Bone marrow (tissue), 2 donors: Measurements from ENCODE around the gene GSAP.

Experiments used
- DNase-seq, 2 donors: peaks; one replicate each; lab custom pipeline; 2025; lab: John Stamatoyannopoulos, UW

The GSAP gene

GRCh38 chr7:77439572-77439971, 23.4 kb upstream of the GSAP start:
- DNase-seq, result no peak

- no peak for DNase-seq
These were observed 22.0 kb upstream of the GSAP start for GRCh38 chr7:77438131-77438530.

- DNase-seq, result no peak
These were observed 18.6 kb upstream of the GSAP start for GRCh38 chr7:77434570-77435275.

- no peak for DNase-seq
These were observed 17.8 kb upstream of the GSAP start for GRCh38 chr7:77433901-77434300.

DNA sequence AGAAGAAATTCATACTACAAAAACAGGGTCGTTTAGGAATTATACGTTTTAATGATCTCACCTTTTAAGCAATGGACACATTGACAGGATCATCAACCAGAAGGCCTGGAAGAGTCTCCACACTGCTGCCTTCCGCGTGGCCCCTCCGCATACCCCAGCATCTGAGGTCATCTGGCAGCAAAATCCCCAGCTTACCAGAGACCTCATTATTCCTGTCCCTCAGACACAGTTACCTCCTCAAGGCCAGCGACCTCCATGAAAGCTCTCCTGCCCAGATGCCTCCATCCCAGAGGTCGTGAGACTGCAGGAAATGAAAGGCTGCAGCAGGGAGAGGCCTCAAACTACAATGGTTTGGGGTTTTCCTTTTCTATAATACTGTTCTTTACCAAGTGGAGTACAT, 14.8 kb upstream of the GSAP start:
- DNase-seq, result no peak

DNA sequence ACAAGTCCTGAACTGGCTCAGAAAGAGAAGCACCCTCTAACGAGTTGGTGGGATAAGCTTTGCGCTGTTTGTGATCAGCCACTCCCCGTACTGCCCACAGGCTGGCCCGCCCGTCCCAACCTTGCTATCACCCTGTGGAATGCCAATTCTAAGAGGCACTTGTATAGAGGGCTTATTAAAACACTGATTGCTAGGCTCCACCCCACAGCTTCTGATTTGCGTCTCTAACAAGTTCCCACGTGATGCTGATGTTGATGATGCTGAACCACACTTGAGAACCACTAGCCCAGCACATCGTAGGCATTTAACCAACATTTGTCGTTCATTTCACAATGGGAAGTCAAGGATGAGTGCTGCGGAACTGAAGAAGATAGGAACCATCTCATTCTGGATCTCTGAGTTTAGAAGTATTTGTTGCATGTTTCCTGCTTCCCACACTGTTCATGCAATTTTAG, 12.7 kb upstream of the GSAP start:
- DNase-seq, result no peak

- peak in 1 of 2 donors; percentile 41 for DNase-seq
These were observed 12.0 kb upstream of the GSAP start for GRCh38 chr7:77427996-77428603.

GRCh38 chr7:77426521-77427051, 10.4 kb upstream of the GSAP start:
- no peak for DNase-seq

GRCh38 chr7:77426052-77426404, 9.9 kb upstream of the GSAP start:
- no peak for DNase-seq

- DNase-seq, result no peak
These were observed 9.2 kb upstream of the GSAP start for GRCh38 chr7:77425101-77426051.

DNA sequence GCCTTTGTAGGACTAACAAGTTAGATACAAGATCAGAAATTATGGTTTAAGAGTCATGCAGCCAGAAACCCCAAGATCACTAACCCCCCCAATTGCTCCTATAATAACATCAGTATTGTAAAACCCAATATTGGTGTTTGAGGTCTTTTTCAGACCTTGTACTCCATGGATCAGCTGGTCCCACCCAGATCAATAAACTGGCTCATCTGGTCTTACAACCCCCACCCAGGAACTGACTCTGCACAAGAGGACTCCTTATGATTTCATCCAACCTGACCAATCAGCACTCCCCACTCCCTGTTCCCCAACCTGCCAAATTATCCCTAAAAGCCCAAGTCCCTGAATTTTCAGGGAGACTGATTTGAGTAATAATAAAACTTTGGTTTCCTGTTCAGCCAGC, 6.4 kb upstream of the GSAP start:
- no peak for DNase-seq

DNA sequence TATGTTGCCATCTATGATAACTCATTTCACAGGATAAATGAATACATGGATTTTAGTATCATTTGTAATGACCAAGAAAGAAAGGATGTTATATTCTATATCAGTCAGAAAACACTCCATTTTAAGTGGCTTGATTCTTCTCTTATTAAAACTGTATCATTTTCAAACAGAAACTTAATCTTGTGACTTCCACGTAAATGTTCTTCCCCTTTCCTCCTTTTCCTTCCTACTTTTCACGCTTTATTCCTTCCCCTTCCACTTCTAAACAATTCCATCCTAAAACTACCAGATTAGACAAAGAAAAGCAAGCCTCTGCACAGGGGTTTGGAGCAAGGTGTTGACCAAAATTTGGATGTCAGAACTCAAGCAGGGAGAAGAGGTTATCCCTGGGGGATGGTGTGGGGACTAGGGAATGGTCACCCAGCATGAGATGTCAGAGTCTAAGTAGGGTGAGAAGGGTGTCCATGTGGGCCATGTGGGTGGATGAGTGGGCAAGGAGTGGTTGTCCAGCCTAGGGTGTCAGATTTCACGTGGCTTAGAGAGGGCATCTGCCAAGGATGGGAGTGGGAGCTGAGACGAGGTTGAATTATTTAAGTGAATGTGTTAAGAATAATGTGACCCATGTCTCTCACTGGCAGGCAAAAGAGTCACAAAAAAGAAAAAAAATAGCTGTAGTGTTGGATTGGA, 5.0 kb upstream of the GSAP start:
- no peak for DNase-seq

GRCh38 chr7:77420438-77420837, 4.3 kb upstream of the GSAP start:
- no peak for DNase-seq

DNA sequence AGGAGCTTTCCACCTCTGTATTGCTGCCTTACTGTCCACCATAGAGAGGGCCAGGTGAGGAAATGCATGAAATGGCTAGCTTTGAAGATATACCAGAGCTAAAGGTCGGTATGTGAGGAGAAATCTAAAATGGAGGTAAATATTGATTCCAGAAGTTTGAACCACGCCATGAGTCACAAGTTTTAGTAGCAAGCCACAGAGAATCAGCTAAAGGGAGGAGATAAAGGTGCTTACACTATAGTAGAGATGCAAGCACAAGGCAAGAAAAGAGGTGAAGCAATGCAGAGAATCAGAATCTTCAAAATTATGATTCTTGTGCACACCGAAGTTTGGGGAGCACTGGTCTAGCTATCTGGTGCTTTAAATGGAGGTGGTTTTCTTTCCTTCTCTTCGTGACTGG, 3.0 kb upstream of the GSAP start:
- DNase-seq, result no peak

- no peak for DNase-seq
These were observed 1.7 kb upstream of the GSAP start for GRCh38 chr7:77417801-77418200.

GRCh38 chr7:77416621-77417371, 647 bp upstream of the GSAP start:
- no peak for DNase-seq

DNA sequence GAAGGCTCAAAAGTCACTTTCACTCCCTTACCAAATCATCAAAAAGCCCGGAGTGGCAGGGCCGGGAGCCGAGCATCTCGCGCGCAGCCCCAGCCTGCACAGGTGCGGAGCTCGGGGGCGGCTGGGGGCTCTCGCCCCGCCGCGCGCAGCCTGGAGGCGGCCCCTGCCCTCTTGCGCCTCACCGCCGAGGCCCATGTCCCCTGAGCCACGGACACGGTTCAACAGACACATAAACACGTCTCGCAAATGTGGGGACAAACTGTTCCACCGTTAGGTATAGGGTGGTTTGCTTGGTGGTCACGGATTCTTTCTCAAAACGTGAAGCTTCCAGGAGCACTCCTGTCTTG, 700 bp downstream of the GSAP start:
- DNase-seq, result no peak

- no peak for DNase-seq
These were observed 2.2 kb downstream of the GSAP start for GRCh38 chr7:77413861-77414424.

DNA sequence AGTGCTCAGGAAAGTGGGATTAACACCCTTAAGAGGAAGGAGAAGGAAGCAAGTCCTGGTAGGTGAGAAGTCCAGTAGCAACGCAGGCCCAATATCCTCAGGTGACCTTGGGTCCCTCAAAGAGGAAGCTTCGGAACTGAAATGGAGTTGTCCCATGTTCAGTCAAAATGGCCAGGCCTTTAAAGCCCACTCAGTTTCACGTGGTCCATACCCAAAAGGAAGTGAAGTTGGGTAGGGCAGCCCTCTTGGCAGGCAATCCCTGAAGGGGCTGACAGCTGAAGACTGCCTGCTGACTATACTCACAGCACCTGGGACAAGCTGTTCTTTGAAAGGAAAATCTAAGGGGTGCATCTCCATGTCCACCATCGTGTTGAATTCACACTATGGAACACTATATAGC, 3.0 kb downstream of the GSAP start:
- no peak for DNase-seq

DNA sequence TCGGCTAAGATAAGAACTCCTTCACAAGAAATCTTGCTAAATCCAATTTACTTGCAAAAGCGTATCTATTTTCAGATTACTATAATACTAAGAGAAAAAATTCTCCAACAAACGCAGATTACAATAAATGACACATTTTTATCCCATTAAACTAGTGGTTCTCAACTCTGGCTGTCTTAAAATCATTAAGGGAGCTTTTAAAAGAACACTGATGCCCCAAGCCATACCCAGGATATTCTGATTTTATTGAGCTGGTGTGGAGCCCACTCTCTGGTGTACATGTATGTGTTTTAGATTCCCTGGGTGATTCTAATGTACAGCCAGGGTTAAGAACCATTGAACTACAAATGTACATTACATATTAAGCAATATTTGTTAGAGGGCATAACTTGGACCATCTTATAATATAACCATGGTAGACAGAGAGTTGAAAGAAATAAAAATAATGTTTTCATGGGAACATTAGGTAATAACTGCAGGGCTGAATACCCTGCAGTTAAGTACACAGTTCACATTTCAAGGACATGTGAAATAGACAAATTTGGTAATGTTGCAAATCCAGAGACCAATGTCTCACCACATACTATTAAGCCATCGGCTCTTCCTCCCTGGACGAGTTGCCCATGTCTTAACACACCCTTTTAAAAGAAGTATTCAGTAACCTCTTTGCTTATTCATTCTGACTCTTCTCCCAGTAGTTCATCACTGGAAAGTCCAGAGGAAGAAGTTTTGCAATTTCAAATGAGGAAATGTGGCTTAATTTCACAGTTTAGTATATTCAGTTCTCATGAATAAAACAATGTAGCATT, 6.2 kb downstream of the GSAP start:
- no peak for DNase-seq
